Colonic mucosa (tissue), 4 donors: Measurements from ENCODE around the gene MSANTD3. TPM values are rescaled to one million over a fixed set of nuclear protein-coding genes. Genes with fewer than 3 reads are reported as not detected.
"Not testable (repeated sequence)": the region's sequence is repeated elsewhere in the genome, so short reads cannot be mapped to it uniquely, and the experiment has no call there.

Experiments used
- DNase-seq: peaks from one replicate; pipeline ENCODE4 v3.0.0-alpha.2; 2020
- H3K27ac ChIP-seq: fragments of 200-600 bp; one replicate; pipeline ENCODE4 v1.8.0; 2021
- H3K27me3 ChIP-seq: fragments of 200-600 bp; one replicate; pipeline ENCODE4 v1.8.0; 2021
- H3K36me3 ChIP-seq: fragments of 200-600 bp; one replicate; pipeline ENCODE4 v1.8.0; 2021
- H3K4me1 ChIP-seq: fragments of 200-600 bp; one replicate; pipeline ENCODE4 v1.8.0; 2021; ENCODE audit warnings: mild to moderate bottlenecking
- H3K4me3 ChIP-seq: fragments of 200-600 bp; one replicate; pipeline ENCODE4 v1.8.0; 2021
- H3K9ac ChIP-seq, 2 donors: one replicate each; pipeline ENCODE4 v1.7.0; 2013; ENCODE audit warnings: control low read depth in 2 of 2, low read depth in 2 of 2, low read length in 2 of 2
- H3K9me3 ChIP-seq: fragments of 200-600 bp; one replicate; pipeline ENCODE4 v1.8.0; 2021
- intact Hi-C: fragments of 100-400 bp; cut with DNase I; formaldehyde crosslinking; loops from one replicate; pipeline ENCODE4 v1.14.1; 2022
- total RNA-seq, 2 donors: library from RNA; stranded (reverse); fragmentation: NEBNext Ultra II Directional in 1 of 2; extraction: Animal tissue kit (Norgen Biotek cat#: 25700) in 1 of 2; gene quantifications; one replicate each; pipeline ENCODE4 v1.2.1, GENCODE V29; 2021
- TF ChIP-seq, protein P1 (sequence below): fragments of 200-600 bp; IDR thresholded peaks from one replicate; pipeline ENCODE4 v1.8.0; 2022; ENCODE audit warnings: antibody characterized with exemption, mild to moderate bottlenecking
- donor health status: healthy.
- donor health status: DM: no; HTN: no; CAD: no.
- donor health status: DM: no; HTN: no; CAD: no.

MSANTD3 gene
- total RNA-seq, 2 donors from 2014 or later = 9.1 to 11.7 TPM

DNA sequence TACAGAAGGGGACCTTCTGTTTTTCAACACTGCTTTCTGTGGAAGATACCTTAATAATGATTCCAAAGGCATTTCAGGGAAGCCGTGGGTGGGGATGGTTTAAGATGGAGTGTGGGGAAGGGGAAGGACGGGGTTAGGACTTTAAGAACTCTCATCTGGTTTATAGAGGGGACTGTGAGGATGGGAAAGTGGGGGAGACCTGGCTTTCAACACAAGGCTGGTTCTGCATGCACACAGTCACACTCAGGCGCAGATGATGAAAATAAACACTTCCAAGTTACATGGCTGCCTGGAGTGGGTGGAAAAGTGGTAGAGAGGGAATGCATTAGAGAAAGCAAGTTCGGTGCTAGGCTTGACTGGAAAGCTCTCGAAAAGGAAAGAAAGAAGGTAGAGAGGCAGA, 4.9 kb downstream of the MSANTD3 start:
- no peaks in the 10 kb centered on the region for H3K4me1 ChIP-seq
- H3K4me3 ChIP-seq = no peak overlapping the region
- H3K36me3 ChIP-seq = no peaks in the 10 kb centered on the region
- no peak overlapping the region for H3K27ac ChIP-seq
- intact Hi-C loops = no loop called here
- TF ChIP-seq, protein P1, sequence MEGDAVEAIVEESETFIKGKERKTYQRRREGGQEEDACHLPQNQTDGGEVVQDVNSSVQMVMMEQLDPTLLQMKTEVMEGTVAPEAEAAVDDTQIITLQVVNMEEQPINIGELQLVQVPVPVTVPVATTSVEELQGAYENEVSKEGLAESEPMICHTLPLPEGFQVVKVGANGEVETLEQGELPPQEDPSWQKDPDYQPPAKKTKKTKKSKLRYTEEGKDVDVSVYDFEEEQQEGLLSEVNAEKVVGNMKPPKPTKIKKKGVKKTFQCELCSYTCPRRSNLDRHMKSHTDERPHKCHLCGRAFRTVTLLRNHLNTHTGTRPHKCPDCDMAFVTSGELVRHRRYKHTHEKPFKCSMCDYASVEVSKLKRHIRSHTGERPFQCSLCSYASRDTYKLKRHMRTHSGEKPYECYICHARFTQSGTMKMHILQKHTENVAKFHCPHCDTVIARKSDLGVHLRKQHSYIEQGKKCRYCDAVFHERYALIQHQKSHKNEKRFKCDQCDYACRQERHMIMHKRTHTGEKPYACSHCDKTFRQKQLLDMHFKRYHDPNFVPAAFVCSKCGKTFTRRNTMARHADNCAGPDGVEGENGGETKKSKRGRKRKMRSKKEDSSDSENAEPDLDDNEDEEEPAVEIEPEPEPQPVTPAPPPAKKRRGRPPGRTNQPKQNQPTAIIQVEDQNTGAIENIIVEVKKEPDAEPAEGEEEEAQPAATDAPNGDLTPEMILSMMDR = no peak
- no peaks in the 10 kb centered on the region for H3K9me3 ChIP-seq
- DNase-seq = no peak
- H3K27me3 ChIP-seq = no peaks in the 10 kb centered on the region
- no peak overlapping the region for H3K9ac ChIP-seq

GRCh38 chr9:100432736-100433135, 5.8 kb downstream of the MSANTD3 start:
- Histone ChIP-seq H3K4me1 (no peaks in the 10 kb centered on the region), H3K9me3 (no peaks in the 10 kb centered on the region), H3K4me3 (no peak overlapping the region), H3K9ac (no peak overlapping the region), H3K27me3 (no peaks in the 10 kb centered on the region), H3K36me3 (no peaks in the 10 kb centered on the region), H3K27ac (no peak overlapping the region)
- TF ChIP-seq, protein P1 = no peak
- intact Hi-C loops = no loop called here
- DNase-seq = no peak

DNA sequence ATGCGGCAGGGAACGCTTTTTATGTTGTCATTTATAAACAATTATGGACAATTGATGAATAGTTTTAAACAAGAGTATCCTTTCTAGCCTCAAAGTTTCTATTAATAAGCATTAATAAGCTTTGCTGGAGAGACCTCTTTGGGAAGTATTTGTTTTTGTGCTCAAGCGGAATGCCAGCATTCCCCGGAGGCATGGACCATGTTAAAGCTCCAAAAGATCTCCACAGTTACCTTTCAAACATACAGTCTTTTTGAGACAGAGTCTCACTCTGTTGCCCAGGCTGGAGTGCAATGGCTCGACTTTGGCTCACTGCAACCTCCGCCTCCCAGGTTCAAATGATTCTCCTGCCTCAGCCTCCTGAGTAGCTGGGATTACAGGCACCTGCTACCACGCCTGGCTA, 9.6 kb downstream of the MSANTD3 start:
- no peaks in the 10 kb centered on the region for H3K36me3 ChIP-seq
- TF ChIP-seq, protein P1 = no peak
- no peak for DNase-seq
- no peaks in the 10 kb centered on the region for H3K9me3 ChIP-seq
- intact Hi-C loops = no loop called here
- no peak overlapping the region for H3K4me3 ChIP-seq
- H3K27ac ChIP-seq = no peak overlapping the region
- H3K27me3 ChIP-seq = no peaks in the 10 kb centered on the region
- H3K9ac ChIP-seq = no peak overlapping the region
- no peaks in the 10 kb centered on the region for H3K4me1 ChIP-seq

- Histone ChIP-seq H3K4me3 (no peak overlapping the region), H3K9ac (no peak overlapping the region)
Measured at GRCh38 chr9:100437860-100438805, 11.2 kb downstream of the MSANTD3 start.

GRCh38 chr9:100440071-100440470, 13.1 kb downstream of the MSANTD3 start:
- H3K9me3 ChIP-seq = no peaks in the 10 kb centered on the region
- no peak overlapping the region for H3K27ac ChIP-seq
- intact Hi-C loops = no loop called here
- no peak overlapping the region for H3K4me3 ChIP-seq
- H3K4me1 ChIP-seq = no peaks in the 10 kb centered on the region
- no peaks in the 10 kb centered on the region for H3K36me3 ChIP-seq
- DNase-seq = no peak
- no peak overlapping the region for H3K9ac ChIP-seq
- H3K27me3 ChIP-seq = no peaks in the 10 kb centered on the region
- TF ChIP-seq, protein P1 = no peak

More at GRCh38 chr9:100437860-100438805, 11.2 kb downstream of the MSANTD3 start:
- H3K4me1 ChIP-seq = no peaks in the 10 kb centered on the region
- no peak overlapping the region for H3K27ac ChIP-seq
- DNase-seq = peak; percentile 84
- no peaks in the 10 kb centered on the region for H3K9me3 ChIP-seq
- no peaks in the 10 kb centered on the region for H3K27me3 ChIP-seq
- H3K36me3 ChIP-seq = no peaks in the 10 kb centered on the region
- intact Hi-C loops = no loop called here
- TF ChIP-seq, protein P1 = peak; percentile 97

DNA sequence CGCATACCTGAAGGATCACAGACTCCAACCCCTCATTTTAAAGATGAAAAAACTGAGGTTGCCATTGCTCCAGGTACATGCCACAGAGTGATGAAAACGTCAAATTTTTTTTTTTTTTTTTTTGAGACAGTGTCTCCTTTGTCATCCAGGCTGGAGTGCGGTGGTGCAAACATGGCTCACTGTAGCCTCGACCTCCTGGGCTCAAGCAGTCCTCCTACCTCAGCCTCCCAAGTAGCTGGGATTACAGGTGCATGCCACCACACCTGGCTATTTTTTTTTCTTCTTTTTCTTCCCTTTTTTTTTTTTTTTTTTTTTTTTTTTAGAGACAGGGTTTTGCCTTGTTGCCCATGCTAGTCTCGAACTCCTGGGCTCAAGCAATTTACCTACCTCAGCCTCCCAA, 13.5 kb downstream of the MSANTD3 start:
- H3K27ac ChIP-seq, H3K4me1 ChIP-seq, intact Hi-C loops, H3K36me3 ChIP-seq, DNase-seq, H3K4me3 ChIP-seq, H3K9ac ChIP-seq, H3K27me3 ChIP-seq, H3K9me3 ChIP-seq: not testable (repeated sequence)
